GM12872 (cell line): ENCODE measurements around the gene CDK16.

Experiments
- TF ChIP-seq, protein P1 (sequence below): IDR thresholded peaks from 3 replicates; pipeline ENCODE4 v1.5.1; 2011; ENCODE audit warnings: low read depth, mild to moderate bottlenecking, low read length, moderate library complexity; ENCODE audit not compliant: insufficient read depth

The CDK16 gene

DNA sequence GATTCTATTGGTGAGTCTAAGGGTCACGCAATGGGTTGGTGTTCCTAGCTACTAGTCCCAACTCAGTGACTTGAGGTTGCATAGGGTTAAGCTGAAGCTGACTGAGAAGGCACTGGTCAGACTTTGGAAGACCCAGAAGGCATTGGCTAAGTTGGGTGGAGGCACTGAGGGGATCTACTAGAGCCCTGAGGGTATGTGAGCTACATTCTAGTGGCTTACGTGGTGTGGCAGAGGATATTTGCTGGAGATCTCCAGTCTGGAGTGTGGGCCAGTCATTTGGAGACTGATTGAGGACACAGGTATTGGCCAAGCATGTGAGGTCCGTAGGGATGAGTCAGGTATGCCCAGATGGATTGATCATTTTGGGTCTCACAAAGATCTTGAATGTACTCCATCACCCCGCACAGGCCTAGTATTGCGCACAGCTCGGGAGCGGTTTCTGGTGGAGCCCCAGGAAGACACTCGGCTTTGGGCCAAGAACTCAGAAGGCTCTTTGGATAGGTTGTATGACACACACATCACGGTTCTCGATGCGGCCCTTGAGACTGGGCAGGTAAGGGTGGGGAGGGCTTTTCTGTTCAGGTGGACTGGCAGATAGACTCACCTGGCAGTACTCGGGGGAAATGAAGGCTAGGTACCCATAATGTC, 21.5 kb downstream of the CDK16 start:
- TF ChIP-seq, protein P1, sequence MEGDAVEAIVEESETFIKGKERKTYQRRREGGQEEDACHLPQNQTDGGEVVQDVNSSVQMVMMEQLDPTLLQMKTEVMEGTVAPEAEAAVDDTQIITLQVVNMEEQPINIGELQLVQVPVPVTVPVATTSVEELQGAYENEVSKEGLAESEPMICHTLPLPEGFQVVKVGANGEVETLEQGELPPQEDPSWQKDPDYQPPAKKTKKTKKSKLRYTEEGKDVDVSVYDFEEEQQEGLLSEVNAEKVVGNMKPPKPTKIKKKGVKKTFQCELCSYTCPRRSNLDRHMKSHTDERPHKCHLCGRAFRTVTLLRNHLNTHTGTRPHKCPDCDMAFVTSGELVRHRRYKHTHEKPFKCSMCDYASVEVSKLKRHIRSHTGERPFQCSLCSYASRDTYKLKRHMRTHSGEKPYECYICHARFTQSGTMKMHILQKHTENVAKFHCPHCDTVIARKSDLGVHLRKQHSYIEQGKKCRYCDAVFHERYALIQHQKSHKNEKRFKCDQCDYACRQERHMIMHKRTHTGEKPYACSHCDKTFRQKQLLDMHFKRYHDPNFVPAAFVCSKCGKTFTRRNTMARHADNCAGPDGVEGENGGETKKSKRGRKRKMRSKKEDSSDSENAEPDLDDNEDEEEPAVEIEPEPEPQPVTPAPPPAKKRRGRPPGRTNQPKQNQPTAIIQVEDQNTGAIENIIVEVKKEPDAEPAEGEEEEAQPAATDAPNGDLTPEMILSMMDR: no peak

DNA sequence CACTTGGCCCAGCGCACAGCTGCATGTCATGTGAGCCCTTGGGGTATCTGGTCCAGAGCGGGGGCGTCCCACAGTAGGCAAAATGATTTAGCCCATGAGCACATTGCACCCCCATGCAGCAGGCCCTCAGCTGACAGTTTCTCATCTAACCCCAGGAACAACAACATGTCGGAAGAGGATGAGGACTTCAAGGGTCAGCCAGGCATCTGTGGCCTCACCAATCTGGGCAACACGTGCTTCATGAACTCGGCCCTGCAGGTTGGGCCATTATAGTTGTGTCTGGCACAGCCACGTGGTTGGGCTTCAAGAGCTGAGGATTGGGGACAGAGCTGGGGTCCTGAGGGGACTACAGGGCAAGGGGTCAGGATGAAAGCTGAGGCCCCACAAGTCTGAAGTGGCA, 22.1 kb downstream of the CDK16 start:
- TF ChIP-seq, protein P1: no peak

DNA sequence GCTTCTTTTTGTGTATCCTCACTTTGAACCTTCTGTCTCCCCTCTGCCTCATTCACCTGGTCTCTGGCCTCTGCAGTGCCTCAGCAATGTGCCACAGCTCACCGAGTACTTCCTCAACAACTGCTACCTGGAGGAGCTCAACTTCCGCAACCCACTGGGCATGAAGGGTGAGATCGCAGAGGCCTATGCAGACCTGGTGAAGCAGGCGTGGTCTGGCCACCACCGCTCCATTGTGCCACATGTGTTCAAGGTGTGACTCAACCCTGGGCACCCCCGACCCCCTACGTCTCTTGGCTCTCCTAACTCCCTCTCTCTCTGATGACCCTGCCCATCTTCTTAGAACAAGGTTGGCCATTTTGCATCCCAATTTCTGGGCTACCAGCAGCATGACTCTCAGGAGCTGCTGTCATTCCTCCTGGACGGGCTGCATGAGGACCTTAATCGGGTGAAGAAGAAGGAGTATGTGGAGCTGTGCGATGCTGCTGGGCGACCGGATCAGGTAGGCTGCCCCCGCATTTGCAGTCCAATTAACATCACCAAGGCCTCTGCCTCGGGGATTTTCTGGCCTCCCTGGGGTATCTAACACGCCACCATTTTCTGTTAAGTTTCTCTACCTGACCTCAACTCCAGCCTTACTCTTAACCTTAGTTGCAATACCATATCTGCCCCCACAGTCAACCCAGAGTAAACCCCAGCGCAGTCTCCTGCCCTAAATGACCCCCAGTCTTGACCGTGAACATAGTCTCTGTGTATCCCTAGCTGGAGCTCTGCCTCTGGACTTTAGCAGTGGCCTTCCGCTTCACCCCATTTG, 22.9 kb downstream of the CDK16 start:
- TF ChIP-seq, protein P1: no peak

DNA sequence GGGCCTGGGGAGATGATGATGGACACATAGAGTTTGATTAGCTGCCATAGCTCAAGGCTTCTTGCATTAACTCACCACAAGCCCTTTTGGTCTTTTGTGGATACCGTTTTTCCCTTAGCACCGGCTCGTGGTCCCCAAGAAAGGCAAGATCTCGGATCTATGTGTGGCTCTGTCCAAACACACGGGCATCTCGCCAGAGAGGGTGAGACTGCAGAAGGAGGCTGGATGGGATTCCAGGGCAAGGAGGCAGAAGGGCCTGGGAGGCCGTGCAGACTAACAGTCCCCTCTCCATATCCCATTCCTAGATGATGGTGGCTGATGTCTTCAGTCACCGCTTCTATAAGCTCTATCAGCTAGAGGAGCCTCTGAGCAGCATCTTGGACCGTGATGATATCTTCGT, 23.8 kb downstream of the CDK16 start:
- TF ChIP-seq, protein P1: no peak

DNA sequence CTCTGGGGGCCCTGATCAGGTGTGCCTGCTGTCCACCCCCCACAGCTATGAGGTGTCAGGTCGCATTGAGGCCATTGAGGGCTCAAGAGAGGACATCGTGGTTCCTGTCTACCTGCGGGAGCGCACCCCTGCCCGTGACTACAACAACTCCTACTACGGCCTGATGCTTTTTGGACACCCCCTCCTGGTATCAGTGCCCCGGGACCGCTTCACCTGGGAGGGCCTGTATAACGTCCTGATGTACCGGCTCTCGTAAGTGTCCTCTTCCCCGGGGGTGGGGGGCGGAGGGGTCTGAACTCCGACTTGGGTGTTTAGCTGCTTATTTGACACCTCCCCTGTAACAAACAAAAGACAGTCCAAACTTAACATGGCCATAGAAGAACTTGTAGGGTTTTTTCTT, 24.9 kb downstream of the CDK16 start:
- TF ChIP-seq, protein P1: no peak

DNA sequence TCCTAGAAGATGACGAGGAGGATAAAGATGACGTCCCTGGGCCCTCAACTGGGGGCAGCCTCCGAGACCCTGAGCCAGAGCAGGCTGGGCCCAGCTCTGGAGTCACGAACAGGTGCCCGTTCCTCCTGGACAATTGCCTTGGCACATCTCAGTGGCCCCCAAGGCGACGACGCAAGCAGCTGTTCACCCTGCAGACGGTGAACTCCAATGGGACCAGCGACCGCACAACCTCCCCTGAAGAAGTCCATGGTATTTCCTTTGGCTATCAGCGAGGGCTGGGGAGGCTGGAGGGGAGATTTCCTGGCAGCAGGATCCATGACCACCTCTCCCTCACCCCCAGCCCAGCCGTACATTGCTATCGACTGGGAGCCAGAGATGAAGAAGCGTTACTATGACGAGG, 26.2 kb downstream of the CDK16 start:
- TF ChIP-seq, protein P1: no peak

DNA sequence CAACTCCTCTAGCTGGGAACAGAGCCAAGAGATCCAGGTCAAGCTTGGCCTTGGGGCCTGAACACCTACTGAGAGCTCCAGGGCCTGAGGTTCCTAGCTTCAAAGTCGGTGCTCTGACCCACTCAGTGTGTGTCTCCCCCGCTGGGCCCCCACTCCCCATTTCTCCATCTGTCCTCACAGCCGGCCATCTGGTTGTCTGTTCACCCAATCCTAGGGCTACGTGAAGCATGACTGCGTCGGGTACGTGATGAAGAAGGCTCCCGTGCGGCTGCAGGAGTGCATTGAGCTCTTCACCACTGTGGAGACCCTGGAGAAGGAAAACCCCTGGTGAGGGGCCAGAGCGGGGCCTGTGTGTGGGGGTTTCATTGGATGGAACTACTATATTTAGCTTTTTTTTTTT, 26.7 kb downstream of the CDK16 start:
- TF ChIP-seq, protein P1: no peak
